ENCODE data around the gene CADM1. TPM values are rescaled to one million over a fixed set of nuclear protein-coding genes. Genes with fewer than 3 reads are reported as not detected.

The CADM1 gene
- polyA plus RNA-seq, 1 donor (not counting 4 experiments of a cell fraction or from before 2014, with no cell fraction given) = 9.5 TPM

- Histone ChIP-seq H3K4me3 (ENCODE audit: control insufficient read depth in 2 of 3, extremely low read depth in 1 of 3, insufficient read depth in 2 of 3, low read depth in 1 of 3, low read length in 3 of 3) (no peak overlapping the region), H3K27ac (ENCODE audit: control insufficient read depth, insufficient read depth, low read length) (no peak overlapping the region), H3K4me1 (ENCODE audit: control insufficient read depth, extremely low read depth, insufficient read depth, low read length) (no peaks in the 10 kb centered on the region), H3K79me2 (ENCODE audit: control insufficient read depth, insufficient read depth, low read length) (no peaks in the 10 kb centered on the region), H3K36me3 (ENCODE audit: control insufficient read depth in 2 of 2, extremely low read depth in 1 of 2, insufficient read depth in 2 of 2, low read length in 2 of 2) (no peaks in the 10 kb centered on the region), H4K20me1 (ENCODE audit: control insufficient read depth, extremely low read depth, insufficient read depth, low read length) (no peaks in the 10 kb centered on the region), H3K4me2 (ENCODE audit: control insufficient read depth, extremely low read depth, insufficient read depth, low read depth, low read length) (no peak overlapping the region), H3K9me3 (ENCODE audit: control insufficient read depth, low read depth, low read length) (no peaks in the 10 kb centered on the region), H2AFZ (ENCODE audit: control insufficient read depth, low read length) (no peak overlapping the region), H3K27me3 (ENCODE audit: control insufficient read depth, extremely low read depth, insufficient read depth, low read length) (no peaks in the 10 kb centered on the region), H3K9me1 (ENCODE audit: control insufficient read depth, extremely low read depth, insufficient read depth, low read length) (no peaks in the 10 kb centered on the region), H3K9ac (ENCODE audit: control insufficient read depth, extremely low read depth, insufficient read depth, low read length) (no peak overlapping the region)
- dilution Hi-C loops (cut with MboI; ENCODE audit: extremely low pct_ligation_motif_present, low sequenced_read_pairs) = no loop called here
- TF ChIP-seq EZH2 (IDR thresholded peaks at IDR 0.05; ENCODE audit: low read length) = no peak
- TF ChIP-seq, protein P1, sequence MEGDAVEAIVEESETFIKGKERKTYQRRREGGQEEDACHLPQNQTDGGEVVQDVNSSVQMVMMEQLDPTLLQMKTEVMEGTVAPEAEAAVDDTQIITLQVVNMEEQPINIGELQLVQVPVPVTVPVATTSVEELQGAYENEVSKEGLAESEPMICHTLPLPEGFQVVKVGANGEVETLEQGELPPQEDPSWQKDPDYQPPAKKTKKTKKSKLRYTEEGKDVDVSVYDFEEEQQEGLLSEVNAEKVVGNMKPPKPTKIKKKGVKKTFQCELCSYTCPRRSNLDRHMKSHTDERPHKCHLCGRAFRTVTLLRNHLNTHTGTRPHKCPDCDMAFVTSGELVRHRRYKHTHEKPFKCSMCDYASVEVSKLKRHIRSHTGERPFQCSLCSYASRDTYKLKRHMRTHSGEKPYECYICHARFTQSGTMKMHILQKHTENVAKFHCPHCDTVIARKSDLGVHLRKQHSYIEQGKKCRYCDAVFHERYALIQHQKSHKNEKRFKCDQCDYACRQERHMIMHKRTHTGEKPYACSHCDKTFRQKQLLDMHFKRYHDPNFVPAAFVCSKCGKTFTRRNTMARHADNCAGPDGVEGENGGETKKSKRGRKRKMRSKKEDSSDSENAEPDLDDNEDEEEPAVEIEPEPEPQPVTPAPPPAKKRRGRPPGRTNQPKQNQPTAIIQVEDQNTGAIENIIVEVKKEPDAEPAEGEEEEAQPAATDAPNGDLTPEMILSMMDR (optimal IDR thresholded peaks at IDR 0.05 in 1 of 3, IDR thresholded peaks at IDR 0.05 in 1 of 3, conservative IDR thresholded peaks at IDR 0.05 in 1 of 3; ENCODE audit: extremely low read depth in 1 of 3, insufficient read depth in 2 of 3, low read length in 3 of 3) = no peak
- no peak for FAIRE-seq
- no peak for DNase-seq (ENCODE audit: low read depth, low spot score)
Measured at GRCh38 chr11:115524572-115524971, 20.4 kb upstream of the CADM1 start.

DNA sequence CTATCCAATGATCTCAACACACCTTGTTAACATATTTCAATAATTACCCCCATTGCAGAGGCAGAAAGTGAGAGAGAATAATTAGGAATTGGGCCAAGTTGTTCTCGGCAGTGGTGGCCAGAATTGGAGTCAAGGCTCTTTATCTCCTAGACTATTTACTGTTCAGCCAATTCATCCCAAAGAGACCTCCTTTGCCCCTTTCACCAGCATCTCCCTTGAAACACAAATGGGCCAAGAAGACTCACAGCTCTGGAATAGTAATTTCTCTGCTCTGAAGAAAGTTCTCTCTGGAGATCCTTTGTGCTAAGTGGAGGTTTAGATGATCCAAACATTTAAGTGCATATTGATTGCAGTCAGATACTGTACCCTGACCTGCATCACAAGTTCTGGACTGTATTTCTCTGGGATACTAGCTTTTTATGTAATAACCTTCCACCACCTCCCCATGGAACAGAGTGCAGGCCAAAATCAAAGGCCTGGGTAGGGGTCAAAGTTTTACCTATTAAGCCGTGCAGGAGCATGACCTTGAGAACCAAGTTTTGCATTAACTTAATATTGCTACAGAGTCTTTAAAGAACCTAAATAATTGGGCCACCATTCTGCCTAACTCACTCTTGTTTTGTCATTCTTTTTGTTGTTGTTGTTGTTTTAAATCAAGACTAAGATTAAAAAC lies 19.6 kb upstream of the CADM1 start:
- no peak overlapping the region for H2AFZ ChIP-seq (ENCODE audit: control insufficient read depth, low read length)
- TF ChIP-seq EZH2 (IDR thresholded peaks at IDR 0.05; ENCODE audit: low read length) = no peak
- TF ChIP-seq, protein P1 (optimal IDR thresholded peaks at IDR 0.05 in 1 of 3, IDR thresholded peaks at IDR 0.05 in 1 of 3, conservative IDR thresholded peaks at IDR 0.05 in 1 of 3; ENCODE audit: extremely low read depth in 1 of 3, insufficient read depth in 2 of 3, low read length in 3 of 3) = no peak
- dilution Hi-C loops (cut with MboI; ENCODE audit: extremely low pct_ligation_motif_present, low sequenced_read_pairs) = no loop called here
- no peaks in the 10 kb centered on the region for H3K9me3 ChIP-seq (ENCODE audit: control insufficient read depth, low read depth, low read length)
- DNase-seq (ENCODE audit: low read depth, low spot score) = no peak
- no peak overlapping the region for H3K9ac ChIP-seq (ENCODE audit: control insufficient read depth, extremely low read depth, insufficient read depth, low read length)
- H3K4me3 ChIP-seq (ENCODE audit: control insufficient read depth in 2 of 3, extremely low read depth in 1 of 3, insufficient read depth in 2 of 3, low read depth in 1 of 3, low read length in 3 of 3) = no peak overlapping the region
- no peaks in the 10 kb centered on the region for H3K36me3 ChIP-seq (ENCODE audit: control insufficient read depth in 2 of 2, extremely low read depth in 1 of 2, insufficient read depth in 2 of 2, low read length in 2 of 2)
- H3K4me2 ChIP-seq (ENCODE audit: control insufficient read depth, extremely low read depth, insufficient read depth, low read depth, low read length) = no peak overlapping the region
- H3K4me1 ChIP-seq (ENCODE audit: control insufficient read depth, extremely low read depth, insufficient read depth, low read length) = no peaks in the 10 kb centered on the region
- FAIRE-seq = no peak
- H3K79me2 ChIP-seq (ENCODE audit: control insufficient read depth, insufficient read depth, low read length) = no peaks in the 10 kb centered on the region
- H3K9me1 ChIP-seq (ENCODE audit: control insufficient read depth, extremely low read depth, insufficient read depth, low read length) = no peaks in the 10 kb centered on the region
- H3K27me3 ChIP-seq (ENCODE audit: control insufficient read depth, extremely low read depth, insufficient read depth, low read length) = no peaks in the 10 kb centered on the region
- H3K27ac ChIP-seq (ENCODE audit: control insufficient read depth, insufficient read depth, low read length) = no peak overlapping the region
- no peaks in the 10 kb centered on the region for H4K20me1 ChIP-seq (ENCODE audit: control insufficient read depth, extremely low read depth, insufficient read depth, low read length)

All from keratinocyte (primary cell).